GM21447 (cell line): ENCODE data around the gene PRKAR1B.

Source experiments
- ATAC-seq: cut with Tn5 transposase; IDR thresholded peaks from one replicate; pipeline ENCODE4 v1.9.1; 2021; ENCODE audit not compliant: unreplicated experiment

The PRKAR1B gene

DNA sequence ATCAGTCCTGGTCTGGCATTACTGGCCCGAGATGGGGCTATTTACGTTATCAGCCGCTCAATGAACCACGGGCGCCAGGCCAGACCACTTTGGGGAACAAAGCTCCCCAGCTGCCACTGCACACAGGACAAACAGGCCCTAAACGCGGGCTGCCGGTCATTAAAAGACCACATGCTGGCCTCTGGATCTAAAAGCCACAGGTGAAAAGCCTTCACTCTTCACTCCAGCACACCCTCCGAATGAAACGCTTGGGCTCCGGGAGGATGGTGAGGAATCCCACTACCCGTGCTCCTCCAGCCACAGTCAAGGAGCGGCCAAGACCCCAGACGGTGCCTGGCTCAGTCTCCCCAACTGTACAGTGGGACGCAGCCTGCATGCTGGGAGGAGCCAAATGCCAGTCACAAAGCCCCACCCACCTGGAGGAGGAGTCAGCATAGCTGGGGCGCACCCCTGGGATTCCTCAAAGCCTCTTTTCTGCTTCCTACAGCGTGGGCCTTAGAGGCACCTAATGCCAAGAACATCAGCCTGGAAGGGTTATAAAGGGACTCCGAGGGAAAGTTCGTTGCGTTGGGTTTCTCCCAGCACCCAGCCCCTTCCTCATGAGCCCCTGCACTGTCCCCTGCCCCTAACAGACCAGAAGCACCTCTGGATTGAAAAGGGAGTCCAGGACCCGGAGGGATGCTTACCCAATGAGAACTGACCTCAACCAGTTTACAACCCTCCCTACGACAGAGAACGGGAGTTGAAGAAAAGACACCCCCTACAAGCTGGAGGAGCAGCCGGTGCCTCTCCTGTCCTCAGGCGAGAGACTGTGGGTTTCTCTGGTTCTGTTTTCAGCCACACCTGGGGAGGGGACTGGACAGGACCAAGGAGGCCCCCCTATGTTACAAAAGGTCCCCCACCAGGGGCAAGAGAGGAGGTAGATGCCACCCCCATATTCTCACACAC, 212.2 kb downstream of the PRKAR1B start:
- ATAC-seq: no peak

DNA sequence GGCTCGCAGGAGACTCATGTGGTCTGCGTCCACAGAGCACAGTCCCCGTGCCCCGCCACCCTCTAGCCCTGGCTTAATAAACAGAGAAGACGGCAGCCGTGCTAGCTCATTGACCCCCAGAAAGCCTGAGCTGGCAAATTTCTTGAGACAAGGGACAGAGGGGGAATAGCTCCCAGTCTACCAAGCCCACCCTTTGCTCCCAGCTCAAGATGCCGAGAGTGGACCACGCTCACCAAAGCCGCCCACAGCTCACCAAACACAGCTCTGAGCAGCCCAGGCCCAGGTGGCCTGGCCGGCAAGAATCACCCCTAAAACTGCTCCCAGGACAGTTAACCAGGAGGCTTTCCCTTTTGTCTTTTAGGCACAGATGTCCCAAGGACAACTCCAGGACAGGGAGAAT, 212.8 kb downstream of the PRKAR1B start:
- ATAC-seq: no peak

DNA sequence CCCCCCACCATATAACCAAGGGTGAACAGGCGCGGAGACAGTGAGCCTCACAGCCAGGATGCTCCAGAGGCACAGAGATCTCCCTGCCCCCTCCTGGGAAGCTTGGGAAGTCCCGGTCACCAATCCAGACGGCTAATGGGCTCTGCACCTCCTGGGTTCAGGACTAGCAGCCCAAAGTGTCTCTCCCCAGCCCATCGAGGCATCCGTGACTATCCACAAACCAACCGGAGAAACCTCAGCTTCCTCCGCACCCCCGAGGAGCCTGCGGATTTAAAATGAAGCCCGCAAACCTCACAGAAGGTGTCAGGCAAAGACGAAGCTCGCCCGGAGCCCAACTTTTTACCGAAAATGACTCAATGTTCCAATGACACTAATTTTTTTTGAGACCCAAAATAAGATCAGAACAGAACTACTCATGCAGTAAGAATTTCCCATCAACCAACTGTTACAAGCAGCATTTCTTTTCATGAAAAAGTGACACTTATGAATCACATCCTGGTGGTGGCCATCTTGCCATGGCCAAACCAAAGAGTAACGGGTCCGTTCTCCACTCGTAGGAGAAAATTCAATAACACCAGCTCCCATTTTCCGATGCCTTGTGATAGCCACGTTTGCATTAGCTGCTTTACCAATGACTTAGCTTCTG, 213.4 kb downstream of the PRKAR1B start:
- ATAC-seq: no peak

DNA sequence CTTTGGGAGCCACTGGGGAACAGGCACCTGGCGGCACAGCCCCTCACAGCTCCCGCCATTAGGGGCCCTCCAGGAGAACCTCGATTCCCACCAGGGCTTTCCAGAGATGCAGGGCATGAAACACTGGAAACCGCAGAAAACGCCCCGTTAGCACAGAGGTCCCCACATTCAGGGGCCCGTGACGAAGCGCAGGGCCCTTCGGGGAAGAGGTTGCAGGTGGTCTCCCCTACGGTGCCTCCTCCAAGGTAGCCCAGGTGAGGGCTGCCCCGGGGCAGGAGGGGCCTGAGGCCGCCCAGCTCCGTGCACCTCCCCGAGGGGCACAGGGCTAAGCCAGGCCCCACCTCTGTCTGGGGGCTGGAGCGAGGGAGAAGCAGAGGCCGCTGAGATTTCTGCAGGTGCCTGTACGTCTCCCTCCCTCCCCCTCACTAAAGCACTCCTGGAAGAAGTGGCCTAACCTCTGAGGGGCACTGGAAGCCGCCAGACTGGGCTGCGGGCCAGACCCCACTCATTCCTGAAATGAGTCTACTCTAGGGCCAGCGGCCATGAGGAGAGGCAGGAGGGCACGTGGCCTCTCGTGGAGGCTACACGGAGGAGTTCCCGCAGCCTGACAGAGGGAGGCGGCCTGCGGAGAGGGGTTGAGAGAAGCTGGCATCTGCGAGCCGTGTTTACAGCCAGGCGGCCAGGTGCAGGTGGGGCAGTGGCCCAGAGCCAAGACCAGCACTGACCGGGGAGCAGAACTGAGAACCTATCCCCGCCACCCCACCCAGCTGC, 214.4 kb downstream of the PRKAR1B start:
- ATAC-seq: no peak

DNA sequence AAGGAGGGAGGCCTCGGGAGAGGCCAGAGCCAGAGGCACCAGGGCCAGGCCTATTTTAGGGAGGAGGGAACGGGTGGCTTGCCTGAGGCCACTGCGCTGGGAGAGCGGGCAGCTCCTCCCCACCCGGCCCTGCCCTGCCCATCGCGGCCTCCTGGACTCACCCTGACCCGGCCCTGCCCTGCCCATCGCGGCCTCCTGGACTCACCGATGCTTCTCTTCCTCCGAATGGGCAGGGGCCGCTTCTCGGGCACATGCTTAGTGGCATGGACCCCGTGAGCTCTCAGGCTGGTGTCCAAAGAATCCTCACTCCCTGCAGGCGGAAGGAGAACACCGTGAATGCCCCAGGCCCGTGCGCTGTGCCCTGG, 215.0 kb downstream of the PRKAR1B start:
- no peak for ATAC-seq

DNA sequence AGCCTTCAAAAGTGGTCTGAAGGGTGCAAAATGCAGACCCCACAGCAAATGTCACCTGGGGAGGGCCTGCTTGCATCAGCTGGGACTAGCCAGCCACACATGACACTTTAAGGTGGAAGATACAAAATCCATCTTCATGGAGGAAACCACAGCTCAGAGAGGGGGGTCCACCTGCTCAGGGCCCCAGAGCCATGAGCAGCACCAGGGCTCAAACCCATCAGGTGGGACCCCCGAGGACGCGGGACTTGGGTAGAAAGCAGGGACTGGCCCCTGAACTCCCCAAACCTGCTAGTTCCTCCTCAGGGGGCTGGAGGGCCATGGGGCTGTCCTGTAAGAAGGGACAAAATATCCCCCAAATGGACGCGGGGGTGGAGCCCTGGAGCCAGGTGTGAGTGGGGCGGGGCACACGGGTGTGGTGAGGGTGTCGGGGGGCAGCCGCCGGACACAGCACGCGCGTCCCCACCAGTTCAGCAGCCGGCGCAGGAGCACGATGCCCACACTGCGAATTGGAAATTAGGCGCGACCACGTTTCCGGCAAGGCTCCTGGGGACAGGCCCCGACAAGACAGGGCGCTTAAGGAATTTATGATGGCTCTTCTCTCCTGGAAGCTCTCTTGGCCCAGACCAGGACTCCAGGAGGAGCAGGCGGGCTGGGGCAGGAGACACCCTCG, 215.5 kb downstream of the PRKAR1B start:
- ATAC-seq: no peak

DNA sequence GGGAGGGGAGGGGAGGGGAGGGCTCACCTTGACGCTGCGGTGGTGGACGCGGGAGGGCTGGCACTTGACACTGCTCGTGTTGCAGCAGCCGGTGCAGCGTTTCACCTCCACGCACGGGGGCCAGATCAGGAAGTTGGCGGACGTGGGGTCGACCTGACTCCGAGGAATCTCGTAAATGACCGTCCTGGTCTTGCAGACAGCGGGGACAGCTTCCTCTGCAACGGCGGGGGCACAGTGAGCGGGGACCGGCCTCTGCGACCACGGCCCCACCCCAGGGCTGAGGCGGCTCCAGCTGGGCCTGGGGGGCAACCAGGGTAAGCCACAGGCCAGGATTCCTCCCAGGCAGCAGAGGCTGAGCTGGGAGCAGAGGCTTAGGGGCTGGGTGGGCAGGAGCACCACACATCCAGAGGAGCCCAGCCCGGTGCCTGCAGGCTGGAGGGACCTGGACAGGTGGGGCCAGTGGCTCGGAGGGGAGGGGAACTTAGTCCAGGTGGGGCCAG, 216.2 kb downstream of the PRKAR1B start:
- ATAC-seq: no peak

DNA sequence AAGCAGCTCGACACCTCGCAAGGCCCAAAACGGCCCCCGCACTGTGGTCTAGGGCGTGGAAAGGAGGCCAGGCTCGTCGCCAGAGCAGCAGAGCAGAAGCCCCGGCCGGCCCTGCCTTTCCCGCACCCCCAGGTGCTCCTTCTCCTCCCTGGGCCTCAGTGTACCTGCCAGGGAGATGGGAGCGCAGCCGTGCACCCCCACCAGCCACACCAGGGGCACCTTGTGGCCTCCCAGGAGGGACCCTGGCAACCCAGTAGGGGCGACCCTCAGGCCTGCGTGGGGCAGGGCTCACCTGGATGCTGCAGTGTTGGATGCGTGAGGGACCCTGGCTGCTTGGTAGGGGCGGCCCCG, 217.0 kb downstream of the PRKAR1B start:
- ATAC-seq: no peak

DNA sequence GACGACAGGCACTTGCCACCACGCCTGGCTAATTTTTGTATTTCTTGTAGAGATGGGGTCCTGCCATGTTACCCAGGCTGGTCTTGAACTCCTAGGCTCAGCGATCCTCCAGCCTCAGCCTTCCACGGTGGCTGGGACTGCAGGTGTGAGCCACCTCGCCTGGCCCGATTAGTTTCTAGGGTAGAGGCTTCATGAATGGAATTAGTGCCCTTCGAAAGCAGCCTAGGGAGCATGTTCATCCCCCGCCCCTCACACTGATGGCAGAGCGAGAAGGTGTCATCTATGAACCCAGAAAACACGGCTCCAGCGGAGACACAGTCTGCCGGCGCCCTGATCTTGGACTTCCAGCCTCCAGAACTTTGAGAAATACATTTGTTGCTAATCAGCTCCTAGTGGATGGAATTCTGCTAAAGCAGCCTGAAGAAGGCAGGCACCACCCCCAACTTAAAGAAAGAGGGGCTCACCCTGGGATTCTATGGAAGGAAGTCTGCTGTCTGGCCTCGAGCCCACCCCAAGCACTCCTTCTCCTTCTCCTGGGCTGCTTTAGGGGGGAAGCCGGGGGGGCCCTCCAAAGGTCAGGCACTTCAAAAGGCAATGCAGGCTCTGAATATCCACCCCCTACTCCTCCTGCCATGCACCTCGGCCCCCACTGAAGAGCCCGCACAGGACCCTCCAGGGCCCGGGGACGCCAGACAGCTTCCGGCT, 217.5 kb downstream of the PRKAR1B start:
- no peak for ATAC-seq

DNA sequence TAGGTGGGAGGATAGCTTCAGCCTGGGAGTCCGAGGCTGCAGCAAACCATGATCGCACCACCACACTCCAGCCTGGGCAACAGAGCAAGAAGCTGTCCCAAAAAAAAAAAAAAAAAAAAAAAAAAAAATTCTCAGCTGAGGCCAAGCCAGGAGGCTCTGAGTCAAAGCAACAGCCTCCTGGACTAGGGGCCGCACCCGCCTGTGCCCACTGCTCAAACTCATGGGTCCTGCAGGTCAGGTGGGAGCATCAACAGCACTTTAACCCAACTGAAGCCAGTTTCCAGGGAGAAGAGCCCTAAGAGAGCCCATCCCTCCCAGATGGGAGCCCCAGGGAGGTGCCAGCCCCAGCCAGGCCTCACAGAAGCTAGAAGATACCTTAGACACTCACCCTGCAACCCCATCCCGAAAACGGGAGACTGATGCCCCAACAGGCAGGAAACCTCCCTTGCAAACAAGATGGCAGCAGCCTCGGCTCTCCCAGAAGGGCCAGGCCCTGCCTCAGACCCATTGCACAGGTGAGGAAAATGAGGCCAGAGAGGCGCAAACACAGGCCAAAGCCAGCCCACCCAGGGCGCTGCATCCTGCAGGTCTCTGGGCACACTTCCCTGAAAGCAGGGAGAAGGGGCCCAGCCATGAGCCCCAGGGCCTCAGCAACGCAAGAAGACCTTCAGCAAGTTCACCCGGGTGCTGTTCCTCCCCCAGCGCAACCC, 218.5 kb downstream of the PRKAR1B start:
- no peak for ATAC-seq

DNA sequence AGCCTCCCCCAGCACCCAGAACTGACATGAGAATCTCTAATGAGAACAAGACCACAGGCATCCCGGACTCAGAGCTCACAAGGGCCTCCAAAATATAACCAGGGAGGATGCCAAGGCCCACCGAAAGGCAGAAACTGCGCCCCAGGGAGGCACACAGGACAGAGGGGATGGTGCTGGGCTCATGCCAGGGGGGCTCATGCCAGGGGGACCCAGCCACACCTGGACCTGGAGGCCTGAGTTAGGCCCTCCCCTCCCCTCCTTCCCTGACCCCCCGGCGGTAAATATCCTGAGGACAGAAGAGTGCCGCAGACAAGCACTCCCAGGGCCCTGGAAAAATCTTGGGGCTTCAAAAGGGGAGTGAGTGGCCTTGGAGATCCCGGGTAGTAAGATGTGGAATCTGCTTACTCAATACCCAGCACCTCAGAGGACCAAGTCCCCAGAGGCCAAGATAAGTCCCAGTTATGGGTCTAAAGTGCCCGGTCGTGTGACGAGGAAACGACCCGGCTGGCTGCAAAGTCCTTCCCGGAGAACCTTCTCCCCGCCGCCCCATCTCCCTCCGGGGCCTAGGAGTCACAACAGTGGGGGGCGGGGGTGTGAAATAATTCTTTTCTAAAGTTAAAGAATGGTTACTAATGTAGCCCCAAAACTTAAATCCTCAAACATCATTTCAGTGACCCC, 219.3 kb downstream of the PRKAR1B start:
- ATAC-seq: no peak

DNA sequence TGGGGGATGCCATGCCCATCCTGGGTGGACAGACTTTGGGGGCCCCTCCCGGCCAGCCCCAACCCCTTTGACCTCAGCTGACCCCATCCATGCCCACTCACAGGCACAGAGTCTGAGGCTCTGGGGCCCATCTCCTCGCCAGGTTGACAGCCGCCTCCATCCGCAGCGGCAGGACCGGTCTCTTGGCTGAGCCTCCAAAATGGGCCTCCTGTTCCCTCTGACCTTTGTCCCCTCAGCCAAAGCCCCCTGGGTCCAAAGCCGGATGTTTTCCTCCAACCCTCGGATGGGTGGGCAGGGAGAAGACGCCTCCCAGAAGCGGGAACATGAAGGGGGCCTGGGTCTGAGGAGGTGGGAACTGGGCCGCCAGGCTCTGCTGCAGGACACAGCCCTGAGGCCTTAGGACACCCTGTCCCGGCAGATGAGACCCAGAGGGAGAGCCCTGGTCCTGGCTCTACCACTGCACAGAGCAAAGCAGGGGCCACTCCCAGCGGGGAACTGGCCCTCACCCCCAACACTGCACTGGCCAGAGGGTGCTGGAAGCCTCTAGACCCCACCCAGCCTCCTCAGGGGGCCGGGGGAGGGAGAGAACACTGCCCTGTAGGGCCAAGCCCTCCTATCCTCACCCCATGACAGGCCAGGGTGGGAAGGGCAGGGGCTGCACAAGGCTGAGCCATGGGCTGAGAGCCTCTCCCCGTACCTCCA, 220.0 kb downstream of the PRKAR1B start:
- ATAC-seq: no peak

DNA sequence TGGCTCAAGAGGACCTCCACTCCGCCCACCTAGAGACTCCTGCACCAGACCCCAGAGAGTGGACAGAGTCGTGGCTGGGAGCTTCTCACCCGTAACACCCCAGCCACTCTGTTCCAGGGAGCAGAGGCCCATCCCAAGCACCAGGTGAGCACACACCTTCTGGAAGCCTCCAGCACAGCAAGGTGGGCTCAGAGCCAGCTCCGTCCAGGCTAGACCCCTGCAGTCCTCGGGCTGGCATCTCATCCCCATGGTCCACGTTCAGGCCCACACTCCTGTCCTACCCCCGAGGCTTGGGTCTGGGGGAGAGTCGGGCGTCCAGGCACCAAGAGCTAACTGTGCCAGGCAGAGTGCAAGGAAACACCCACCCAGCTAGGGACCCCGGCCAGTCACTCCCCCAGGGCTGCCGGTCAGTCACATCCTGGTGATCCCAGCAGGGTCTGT, 220.7 kb downstream of the PRKAR1B start:
- ATAC-seq: no peak

DNA sequence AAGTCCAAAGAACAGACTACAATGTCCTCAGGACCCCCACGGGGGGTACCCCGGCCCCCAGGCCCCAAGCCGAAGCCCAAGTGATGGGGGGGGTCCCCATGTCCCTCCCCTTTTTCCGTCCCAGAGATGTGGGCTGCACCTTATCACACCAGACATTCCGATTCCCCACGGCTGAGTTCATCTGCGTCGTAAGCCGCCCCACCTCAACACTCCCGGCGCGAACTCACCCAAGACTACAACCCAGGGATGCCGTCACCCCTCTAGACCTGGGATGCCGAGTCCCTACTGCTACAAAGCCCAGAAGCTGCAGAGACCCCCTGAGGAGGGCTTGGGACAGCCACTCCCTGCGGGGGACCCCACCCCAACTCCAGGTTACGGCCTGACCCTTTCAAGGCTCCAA, 221.9 kb downstream of the PRKAR1B start:
- no peak for ATAC-seq

DNA sequence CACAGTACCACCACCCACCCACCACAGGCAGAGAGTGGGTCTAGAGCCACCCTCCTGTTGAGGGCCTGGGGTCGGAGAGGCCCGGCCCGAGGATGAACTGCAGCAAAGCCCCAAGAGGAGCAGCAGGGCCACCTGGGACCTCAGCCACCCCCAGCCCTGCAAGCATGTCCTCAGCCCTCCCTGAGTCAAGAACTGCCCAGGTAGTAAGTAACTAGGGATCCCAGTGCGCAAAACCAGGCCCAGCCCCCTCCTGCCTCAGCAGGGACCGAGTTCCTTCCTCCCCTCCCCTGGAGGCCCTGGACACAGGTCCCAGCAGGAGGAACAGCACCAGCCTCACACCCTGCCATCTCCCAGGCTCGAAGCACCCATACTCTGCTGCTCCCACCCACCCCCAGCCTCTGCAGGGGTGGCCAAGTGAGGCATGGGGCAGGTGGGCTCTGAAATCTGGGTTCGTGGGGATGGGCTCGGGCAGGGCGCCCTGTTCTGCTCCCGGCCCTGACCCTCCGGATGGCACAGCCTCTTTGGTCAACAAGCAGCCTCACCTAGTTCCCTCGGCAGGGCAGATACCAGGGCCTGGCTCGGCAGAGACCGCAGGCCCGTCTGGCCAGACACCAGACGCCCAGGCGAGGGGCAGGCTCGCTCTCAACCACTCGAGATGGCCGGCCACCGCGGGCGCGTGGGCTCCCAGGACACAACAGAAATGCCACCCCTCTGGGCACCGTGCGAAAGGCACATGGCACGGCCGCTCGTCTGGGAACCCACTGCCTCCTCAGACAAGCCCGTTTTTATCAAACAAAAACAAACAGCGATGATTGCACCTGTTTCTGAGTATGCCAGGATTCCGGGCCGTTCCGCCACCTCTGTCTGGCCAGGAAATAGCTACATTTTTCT, 222.6 kb downstream of the PRKAR1B start:
- ATAC-seq: no peak

DNA sequence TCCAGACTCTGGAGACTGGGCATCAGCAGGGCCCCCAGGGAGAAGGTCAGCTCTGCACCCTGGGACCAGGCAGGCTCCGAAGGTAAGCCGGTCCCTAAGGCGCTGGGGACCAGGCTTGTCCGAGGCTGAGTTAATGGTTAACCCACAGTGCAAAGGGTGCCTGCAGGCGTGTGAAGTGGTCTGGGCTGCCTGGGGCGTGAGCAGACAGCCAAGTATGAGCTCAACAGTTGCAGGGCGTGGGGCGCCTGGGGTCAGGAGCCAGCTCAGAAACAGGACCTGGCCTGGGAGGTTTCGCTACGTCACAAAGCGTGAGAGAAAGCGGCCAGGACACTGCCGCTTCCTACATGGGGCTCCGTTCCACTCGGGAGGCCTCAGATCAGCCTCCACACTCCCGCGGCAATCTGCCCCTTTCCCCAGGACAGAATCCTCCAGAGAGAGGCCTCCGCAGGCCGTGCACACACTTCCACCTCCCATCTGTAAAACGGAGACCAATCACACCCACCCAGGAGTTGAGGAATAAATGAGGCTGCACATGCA, 223.4 kb downstream of the PRKAR1B start:
- ATAC-seq: no peak

DNA sequence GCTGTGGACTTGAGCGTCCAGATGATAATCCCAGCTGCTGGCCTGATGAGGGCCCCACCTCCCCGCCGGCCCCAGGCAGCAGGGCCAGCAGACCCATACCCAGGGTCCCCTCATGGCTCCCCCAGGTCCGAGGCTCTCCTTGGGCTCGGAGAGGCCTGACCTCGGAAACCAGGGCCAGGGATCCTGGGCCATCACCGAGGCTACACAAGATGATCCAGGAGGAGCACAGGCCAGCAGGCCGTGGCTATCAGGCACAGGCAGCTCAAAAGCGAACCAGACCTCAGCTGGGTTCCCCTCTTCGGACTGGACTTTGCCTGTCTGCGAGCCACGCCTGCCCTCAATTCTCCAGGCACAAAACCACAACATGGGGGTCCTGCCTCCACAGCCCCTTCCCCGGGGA, 224.8 kb downstream of the PRKAR1B start:
- ATAC-seq: no peak
